ENCODE results near the gene NKX6-1. TPM values are rescaled to one million over a fixed set of nuclear protein-coding genes. Genes with fewer than 3 reads are reported as not detected.

NKX6-1 gene
- 0.04 TPM in 1 of 2 replicates, not detected in the other for total RNA-seq

GRCh38 chr4:84498935-84499623, at the start of gene NKX6-1:
Gene NKX6-1 (minus strand): TSS chr4:84499292. CDS start chr4:84498228, 1,064 bp downstream.

Other genes starting within 250 kb of the NKX6-1 start
- gene CDS1, start 83.8 kb upstream of the NKX6-1 start, total RNA-seq, result 17.8 and 20.6 TPM in 2 replicates